NCI-H2196 treated with DMSO at 0.1 percent for 48 hours (cell line): ENCODE results near the gene TSGA10IP.
A peak's percentile ranks its signal among the peaks of the same experiment; 100 is the strongest.

ENCODE experiments used
- DNase-seq: peaks from one replicate; lab custom pipeline; 2025; ENCODE audit not compliant: unreplicated experiment; lab: John Stamatoyannopoulos, UW

The TSGA10IP gene

DNA sequence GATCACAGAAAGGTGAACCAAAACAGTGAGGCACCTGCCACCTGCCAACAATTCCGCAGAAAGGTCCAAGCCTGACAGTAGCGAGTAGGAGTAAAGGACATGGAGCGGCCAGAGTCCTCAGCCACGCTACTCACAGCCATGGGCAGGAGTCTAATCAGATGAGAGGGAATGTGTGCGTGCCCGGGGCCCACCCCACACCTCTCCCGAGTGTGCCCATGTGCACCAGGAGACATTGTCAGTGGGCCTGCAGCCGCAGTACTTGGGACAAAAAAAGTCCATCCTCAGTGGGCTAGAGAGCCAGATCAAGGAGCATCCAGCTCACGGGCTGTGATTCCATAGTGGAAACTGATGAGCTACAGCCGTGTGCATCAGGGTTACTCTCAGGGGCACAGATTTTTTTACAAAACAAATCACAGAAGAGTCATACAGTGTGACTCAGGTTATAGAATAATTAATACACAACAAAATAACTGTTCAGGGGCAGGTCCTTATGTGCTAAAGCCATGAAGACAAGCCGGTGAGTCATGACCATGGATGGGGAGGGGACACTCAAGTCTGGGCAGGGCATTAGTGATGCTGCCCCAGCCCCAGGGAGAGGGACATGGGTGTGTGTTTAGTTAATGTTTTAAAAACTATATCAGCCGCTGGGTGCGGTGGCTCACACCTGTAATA is 28.3 kb downstream of the TSGA10IP start:
- no peak for DNase-seq

DNA sequence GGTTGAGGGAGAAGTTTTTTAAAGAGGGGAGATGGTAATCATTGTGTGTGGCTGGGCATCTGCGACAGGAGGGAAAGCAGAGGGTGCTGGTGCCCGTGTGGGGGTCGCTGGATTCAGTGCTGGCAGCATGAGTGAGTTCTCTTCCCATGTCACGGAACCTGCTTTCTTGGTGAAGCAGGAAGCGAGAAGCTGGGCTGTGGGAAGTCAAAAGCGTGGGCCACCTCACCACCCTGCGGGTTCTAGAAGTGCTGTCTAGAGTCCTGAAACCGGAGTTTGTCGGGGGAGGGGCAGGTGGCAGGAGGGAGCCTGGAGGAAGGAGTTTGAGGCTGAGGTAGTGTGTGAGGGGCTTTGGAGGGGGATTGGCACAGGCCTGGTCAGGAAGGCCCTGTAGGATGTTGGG is 30.5 kb downstream of the TSGA10IP start:
- no peak for DNase-seq

DNA sequence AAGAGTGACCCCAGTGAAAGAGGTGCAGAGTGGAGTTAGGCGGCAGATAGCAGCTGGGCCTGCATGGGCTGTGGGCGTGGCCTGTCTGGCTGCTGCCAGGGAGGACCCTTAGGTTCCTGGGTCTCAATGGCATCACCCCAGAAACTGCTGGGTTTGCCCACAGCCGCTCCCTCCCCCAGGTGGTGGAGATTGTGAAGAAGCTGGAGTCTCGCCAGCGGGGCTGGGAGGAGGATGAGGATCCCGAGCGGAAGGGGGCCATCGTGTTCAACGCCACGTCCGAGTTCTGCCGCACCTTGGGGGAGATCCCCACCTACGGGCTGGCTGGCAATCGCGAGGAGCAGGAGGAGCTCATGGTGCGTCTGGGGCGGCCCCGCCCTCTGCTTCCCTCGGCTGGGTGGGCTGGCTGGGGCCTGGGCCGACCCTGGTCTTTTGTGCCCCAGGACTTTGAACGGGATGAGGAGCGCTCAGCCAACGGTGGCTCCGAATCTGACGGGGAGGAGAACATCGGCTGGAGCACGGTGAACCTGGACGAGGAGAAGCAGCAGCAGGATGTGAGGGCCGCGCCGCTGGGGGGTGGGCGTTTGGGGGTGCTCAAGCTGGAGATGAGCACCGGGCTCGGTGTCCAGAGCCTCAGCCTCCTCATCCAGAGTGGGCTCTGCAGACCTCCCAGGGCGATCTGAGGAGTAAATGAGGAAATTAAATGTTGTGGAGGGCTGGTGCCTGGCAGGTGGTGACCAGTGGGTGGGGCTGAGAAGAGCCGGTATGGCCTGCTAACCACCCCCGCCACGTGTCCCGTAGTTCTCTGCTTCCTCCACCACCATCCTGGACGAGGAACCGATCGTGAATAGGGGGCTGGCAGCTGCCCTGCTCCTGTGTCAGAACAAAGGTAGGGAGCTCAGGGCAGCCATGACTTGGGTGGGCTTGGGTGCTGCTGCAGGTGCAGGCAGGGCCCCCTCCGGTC is 31.2 kb downstream of the TSGA10IP start:
- DNase-seq: no peak

DNA sequence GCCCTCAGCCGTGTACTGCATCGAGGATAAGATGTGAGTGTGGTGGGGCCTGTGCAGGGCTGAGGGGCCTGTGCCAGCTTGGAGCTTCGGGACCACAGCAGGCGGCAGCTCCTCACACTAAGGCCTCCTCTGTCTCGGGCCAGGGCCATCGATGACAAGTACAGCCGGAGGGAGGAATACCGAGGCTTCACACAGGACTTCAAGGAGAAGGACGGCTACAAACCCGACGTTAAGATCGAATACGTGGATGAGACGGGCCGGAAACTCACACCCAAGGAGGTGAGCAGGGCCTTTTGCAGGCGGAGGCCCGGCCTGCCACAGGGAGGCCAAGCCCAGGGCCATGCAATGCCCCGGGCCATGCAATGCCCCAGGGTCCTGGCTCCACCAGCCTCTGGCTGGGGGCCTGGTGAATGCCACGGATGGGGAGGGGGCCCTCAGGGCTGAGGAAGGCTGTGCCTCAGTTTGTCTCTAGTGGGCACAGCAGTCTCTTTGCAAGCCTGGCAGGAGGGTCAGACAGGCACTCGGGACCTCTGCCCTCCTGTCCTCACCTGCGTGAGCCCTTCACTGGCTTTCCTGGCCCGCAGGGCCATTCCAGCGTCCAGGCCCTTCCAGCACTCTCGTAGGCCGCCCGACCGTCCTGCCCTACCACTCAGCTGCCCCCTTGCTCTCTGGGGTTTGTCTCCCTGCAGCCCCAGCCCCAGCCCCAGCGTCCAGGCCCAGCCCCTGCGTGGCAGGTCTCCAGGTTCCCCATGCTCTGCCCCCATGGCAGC is 32.5 kb downstream of the TSGA10IP start:
- DNase-seq: no peak

DNA sequence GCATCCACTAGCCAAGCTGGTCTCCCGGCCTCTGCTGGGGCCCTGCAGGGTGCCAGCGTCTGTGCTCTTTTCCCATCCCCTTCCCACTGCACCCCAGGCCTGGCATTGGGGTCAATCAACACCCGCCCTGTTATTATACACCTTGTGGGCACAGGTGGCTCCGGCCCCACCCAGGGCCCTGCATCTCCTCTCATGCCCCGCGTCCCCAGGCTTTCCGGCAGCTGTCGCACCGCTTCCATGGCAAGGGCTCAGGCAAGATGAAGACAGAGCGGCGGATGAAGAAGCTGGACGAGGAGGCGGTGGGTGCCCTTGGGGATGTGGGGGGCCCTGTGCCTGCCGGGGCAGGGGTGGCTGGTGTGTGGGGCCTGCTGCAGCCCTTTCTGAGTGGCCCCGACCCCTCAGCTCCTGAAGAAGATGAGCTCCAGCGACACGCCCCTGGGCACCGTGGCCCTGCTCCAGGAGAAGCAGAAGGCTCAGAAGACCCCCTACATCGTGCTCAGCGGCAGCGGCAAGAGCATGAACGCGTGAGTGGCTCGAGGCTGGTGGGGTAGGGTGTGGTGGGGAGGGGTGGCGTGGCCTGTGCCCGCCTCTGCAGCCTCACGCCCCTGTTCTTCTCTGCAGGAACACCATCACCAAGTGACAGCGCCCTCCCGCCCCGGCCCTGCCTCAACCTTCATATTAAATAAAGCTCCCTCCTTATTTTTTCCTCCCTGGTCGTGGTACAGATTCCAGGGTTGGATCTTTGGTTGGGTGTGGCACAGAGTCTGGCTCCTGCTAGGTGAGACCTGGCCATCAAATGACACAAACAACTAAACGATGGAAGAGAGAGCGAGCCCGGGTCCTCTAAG is 33.3 kb downstream of the TSGA10IP start:
- DNase-seq: no peak

DNA sequence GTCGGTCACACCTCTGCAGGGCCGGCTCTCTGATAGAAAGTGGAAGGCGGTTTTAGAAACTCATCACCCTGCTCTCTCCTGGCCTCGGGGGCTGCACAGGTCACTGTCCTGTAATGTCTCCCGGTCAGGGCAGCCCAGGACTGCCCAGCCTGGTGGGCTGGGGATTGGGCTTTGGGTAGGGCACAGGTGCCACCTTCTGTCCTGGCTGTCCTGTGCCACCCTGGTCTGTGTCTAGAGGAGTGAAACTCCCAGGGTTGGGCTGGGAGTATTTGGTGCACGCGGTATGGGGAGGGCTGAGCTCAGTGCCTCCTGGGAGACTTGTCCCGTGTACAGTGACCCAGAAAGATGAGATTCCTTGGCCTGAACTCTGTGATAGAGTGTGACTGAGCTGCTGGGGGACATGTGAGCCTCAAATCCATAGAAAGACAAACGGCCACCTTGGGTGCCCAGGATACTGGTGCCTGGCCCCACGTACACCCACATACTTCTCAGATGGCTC is 34.0 kb downstream of the TSGA10IP start:
- no peak for DNase-seq

DNA sequence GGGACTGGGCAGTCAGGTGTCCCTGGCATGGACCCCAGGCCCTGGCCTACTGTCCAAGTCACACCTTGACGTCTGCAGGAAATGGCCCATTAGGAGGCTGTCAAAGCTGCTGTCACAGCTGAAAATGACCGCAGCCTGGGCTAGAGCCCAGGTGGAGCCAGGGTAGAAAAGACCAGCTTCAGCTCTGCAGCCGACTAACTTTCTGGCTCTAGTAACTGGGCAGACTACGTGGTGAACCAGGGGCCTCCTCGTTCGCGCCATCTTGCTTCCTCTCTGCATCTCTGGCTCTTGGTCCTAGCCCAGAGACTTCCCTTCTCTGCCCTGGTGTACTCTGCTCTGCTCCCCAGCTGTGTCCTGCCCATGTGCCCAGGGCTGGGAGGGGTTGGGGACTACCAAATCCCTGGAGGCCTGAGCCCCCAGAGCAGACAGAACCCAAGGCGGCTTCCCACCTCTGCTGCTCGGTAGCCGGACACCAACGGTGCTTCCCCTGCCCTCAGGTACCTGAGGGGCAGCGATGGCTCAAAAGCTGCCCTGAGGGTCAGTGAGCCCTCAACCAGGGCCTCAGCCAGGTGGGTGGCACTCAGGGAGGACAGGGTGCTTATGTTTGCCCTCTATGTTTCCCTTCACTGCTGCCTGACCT is 35.9 kb downstream of the TSGA10IP start:
- DNase-seq: no peak

DNA sequence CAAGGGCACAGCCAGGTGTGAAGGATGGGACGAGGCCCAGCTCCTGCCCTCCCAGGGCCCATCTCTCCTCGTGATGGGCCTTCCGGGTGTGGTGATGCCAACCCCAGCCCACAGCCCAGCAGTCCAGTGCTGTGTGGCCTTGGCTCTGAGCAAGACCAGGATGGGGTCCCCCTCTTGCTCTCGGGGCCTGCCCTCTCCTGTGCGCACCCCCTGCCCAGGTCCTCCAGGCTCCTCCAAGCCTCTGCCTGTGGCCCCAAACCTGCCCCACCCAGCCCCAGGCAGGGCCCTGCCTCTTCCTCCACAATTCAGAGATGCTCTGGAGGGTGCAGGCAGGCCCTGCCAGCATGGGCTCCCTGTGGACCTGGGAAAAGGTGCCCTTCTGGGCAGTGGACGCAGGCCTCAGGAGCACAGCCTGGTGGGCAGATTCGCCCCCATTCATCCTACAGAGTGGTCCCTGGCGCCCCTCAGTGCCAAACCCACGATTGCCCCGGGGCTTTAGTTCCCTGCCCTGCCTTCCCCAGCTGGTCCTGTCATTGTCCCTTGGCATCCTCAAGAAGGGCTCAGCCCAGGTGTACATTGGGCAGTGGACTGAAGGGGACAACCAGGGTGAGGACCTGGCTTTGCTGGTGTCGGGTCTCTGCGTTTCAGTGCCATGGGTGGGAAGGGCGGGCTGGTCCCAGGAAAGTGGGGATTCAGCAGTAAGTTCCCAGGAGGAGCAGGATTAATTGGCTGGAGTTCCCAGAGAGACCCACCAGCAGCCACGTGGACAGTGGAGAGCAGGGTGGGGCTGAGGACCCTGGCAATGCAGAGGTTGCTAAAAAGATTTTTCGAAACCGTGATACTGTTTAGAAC is 36.9 kb downstream of the TSGA10IP start:
- DNase-seq: no peak

DNA sequence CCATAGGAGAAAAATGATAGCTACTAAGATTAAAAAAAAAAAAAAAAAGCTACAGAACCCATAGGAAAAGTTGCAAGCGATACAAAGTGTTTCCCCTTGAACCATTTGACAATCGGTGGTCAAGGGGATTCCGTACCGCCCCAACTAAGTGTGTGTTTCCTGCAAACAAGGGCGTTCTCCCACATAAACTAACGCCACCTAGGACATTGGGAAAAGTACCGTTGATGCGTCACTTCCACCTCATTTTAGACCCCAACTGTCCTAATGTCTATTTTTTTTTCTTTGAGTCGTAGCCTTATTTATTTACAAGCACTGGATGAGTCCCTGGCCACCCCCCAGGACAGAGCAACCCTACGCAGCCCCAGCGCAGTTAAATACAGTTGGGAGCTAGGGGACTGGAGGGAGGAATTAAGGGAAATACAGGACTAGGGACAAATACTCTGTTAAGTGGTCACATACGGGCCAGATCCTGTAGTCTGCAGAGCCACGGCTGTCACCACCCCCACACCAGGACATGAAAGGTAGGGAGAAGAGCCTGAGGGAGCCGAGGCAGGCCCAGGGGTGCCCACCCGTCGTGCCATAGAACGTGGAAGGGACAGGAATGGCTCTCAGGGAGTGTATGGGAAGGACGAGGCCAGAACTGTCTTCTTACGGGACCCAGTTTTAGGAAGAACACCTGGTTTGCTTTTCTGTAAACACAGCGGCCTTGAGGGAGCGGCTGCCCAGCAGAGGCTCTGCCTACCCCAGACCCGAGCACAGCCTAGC is 37.7 kb downstream of the TSGA10IP start:
- DNase-seq: no peak

DNA sequence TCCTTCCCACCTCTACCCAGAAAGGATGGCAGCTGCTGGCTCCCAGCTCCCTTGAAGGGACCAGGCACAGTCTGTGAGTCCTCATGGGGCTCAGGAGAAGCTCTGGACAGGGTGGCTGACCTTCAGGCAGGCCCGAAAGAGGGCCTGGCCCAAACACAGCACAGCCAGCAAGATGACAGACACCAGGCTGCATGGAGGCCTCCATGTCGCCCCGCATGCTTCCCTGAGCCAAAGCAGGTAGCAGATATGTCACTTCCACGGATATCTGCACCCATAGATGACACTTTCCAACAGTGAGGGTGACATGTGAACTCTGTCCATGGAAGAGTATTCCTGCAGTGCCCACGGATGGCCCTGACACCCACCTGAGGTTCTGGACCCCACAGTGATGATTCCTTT is 38.3 kb downstream of the TSGA10IP start:
- DNase-seq: no peak

DNA sequence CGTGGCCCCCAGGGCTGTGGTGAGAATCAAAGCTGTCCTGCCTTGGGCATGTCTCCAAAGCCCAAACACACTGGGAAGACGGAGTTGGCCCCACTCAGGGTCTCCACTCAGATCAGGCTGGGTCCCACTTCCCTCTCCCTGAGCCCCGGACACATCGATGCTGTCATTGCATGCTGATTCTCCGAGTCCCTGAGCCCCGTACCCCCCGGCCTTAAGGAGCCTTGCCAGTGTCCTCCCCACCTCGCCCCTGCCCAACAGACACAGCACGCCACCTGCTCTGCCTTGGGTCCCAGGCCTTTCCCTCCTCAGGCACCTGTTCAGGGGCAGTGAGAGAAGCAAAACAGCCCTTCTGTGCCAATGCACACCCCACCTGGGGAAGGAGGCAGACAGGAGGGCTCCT is 42.1 kb downstream of the TSGA10IP start:
- no peak for DNase-seq

DNA sequence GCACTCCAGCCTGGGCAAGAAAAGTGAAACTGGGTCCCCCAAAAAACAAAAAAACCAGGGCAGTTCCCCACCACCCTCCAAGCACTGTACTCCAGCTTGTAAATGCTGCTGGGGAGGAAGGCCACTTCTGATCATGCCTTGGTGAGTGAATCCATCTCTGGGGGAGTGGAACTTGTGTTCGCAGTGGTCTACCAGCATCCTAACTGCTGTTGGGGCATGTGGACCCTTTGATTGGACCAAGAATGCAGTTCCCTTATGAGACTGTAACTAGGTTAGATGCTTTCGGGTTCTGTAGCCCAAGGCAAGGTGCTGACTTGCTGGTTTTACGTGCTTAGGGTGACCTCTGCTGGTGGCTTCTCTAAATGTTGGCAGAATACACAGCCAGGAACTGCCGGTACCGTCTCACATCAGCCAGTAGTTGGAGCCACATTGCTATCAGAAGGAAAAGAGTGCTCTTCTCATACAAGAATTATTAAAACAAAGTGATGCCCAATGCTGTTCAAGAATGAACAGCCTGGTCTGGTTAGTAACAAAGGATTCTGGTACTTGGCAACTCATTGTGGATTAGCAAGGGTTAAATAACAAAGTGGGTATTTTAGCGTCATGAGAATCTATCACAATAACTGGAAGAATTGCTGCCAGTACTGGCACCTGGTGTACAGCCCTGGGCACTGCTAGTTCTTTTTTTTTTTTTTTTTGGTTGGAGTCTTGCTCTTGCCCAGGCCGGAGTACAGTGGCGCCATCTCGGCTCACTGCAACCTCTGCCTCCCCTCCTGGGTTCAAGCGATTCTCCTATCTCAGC is 43.7 kb downstream of the TSGA10IP start:
- peak; percentile 89 for DNase-seq

DNA sequence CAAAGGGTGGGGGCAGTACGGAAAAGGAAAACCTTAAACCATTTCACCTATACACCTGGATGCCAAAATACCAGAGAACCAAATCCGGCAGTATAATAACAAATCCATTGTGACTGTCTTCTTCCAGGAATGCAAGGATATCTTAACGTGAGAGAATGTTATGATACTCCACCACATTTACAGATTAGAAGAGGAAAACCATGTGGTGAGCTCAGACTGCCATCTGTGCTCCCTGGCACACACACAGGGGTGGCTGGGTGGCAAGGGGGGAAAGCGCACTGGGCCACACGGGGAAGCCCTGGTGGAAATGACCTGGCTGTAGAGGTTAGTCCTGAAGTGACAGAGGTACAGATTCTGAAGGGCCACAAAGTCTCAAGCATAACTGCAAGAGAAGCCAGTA is 46.8 kb downstream of the TSGA10IP start:
- no peak for DNase-seq

DNA sequence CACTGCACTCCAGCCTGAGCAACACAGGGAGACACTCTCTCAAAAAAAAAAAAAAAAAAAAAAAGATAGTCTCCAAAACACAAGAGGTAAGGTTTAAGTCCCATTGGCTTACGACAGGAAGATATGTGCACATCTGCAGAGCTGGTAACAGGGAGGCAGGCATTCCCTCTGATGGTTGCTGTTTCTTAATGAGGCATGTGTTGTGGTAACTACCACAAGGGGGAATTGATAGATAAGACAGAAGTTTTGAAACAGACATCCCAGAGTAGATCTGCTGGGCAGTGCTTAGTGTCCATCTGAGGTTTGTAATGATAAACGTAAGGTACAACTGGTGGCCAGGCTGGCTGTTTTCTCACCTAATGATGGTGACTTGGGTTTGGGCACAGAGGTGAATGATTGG is 52.0 kb downstream of the TSGA10IP start:
- no peak for DNase-seq

DNA sequence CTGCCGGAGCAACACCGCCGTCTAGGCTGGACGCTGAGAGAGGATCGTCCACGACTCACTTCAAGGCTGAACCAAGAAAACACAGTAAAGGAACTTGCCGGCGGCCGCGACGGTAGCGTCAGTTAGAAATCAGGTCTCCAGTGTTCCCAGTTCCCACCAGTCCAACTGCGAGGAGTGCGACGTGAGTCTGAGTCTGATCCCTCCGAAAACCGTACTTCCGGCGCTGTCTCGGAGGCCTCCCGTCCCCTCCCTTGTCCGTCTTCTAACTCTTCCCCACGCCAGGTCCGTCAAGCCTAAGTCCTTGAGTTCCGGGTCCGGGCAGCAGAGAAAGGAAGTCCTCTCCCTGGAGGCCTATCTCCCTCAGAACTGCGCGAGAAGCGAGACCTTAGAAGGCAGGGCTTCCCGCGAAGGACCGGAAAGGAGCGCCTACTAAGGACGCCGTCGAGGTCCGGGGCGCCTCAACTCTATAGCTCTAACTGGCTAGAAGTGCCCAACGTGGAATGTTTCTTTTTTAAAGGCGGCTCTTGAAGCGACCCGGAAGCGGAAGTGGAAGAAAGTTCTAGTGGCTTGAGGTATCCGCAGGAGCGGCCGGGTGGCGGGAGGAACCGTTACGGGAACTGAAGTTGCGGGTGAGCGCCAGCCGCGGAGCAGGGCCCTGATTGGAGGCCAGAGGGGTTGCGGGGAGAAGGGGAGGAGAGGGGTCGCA is 56.8 kb downstream of the TSGA10IP start, which contains the start of the genes BANF1 and EIF1AD:
Gene BANF1, plus strand, starts transcription at position 562 of the 706 bp plus-strand sequence. CDS start 748 bp downstream, outside the sequence.
Gene EIF1AD, minus strand, starts transcription at position 216 of the 706 bp plus-strand sequence. CDS start 1,768 bp downstream, outside the sequence.
- DNase-seq: peak; percentile 99

DNA sequence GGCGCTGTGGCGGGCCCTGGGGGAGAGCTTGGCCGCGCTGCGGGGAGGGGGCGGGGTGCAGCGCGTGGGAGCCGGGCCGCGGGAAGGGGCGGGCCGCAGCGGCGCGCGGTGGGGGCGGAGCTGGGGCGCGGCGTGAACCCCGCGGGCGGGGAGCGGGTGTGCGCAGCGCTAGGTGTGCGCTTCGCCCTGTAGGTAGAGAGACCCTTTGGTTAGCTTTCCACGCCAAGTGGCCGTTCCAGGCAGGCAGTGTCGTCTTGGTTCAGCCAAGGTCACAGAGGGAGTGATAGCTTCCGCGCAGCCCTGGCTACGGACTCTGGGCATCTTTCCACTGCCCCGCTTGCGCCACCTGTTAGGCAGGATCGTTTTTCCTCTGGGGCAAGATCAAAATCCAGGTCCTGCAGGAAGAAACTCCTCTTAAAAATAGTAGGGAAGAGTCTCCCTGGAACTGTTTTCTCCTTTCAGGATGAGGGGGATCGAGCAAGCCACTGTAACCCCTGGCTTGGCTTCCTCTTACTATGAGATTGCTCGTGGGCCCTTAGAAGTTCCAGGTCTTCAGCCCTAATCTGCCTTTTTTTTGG is 57.5 kb downstream of the TSGA10IP start:
- peak; percentile 56 for DNase-seq
